Measurements from ENCODE around the gene MPC1. TPM values are rescaled to one million over a fixed set of nuclear protein-coding genes. Genes with fewer than 3 reads are reported as not detected.
"Not testable (repeated sequence)": the region's sequence is repeated elsewhere in the genome, so short reads cannot be mapped to it uniquely, and the experiment has no call there.

MPC1 gene
- total RNA-seq, 1 donor = 33.8 TPM

DNA sequence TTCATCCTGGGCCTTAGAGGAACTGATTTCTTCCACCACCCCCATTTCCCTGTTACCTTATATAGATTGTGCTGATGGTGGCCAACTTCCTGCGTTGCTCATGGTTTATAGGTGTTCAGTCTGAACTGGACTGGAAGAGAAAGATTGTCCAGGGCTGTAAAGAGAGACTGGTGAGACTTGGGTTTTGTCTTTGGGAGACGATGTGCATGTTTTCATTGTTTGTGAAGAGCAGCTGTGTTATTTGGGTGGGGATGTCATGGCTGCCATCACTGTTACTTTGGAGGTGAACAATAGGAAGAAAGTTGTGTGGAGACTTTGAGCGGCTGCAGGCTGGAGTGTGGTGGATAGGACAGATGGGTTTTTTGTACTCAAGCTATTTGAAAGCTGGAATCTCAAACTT, 15.6 kb upstream of the MPC1 start:
- H3K4me3 ChIP-seq (ENCODE audit: low read depth, low read length) = no peak overlapping the region
- TF ChIP-seq, protein P1, sequence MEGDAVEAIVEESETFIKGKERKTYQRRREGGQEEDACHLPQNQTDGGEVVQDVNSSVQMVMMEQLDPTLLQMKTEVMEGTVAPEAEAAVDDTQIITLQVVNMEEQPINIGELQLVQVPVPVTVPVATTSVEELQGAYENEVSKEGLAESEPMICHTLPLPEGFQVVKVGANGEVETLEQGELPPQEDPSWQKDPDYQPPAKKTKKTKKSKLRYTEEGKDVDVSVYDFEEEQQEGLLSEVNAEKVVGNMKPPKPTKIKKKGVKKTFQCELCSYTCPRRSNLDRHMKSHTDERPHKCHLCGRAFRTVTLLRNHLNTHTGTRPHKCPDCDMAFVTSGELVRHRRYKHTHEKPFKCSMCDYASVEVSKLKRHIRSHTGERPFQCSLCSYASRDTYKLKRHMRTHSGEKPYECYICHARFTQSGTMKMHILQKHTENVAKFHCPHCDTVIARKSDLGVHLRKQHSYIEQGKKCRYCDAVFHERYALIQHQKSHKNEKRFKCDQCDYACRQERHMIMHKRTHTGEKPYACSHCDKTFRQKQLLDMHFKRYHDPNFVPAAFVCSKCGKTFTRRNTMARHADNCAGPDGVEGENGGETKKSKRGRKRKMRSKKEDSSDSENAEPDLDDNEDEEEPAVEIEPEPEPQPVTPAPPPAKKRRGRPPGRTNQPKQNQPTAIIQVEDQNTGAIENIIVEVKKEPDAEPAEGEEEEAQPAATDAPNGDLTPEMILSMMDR (IDR thresholded peaks at IDR 0.05; ENCODE audit: insufficient read depth, low read length) = no peak
- no peak for DNase-seq (ENCODE audit: low read depth)

- DNase-seq (ENCODE audit: low read depth) = no peak
- no peak overlapping the region for H3K4me3 ChIP-seq (ENCODE audit: low read depth, low read length)
- TF ChIP-seq, protein P1 (IDR thresholded peaks at IDR 0.05; ENCODE audit: insufficient read depth, low read length) = no peak
Observed at GRCh38 chr6:166397849-166398248, 15.1 kb upstream of the MPC1 start.

GRCh38 chr6:166395778-166396177, 13.0 kb upstream of the MPC1 start:
- no peak for DNase-seq (ENCODE audit: low read depth)

DNA sequence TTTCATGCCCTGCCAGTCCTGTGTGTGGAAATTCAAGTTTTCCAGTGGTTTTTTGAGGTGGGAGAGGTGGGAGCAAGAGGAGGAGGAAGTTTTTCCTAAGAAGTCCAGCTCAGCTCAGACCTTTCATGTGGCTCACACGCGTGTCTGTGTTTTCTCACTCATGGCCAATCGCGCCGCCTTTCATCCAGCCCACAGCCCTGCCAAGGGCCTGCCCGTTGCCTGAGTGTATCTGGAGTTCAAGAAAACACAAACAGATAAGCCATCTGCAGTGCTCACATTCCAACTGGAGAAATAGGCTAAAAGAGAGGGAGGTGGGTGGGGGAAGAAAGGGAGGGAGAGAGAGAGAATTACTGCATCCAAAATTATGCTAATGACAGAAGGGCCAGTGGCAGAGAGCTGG, 12.6 kb upstream of the MPC1 start:
- no peak overlapping the region for H3K4me3 ChIP-seq (ENCODE audit: low read depth, low read length)
- DNase-seq (ENCODE audit: low read depth) = peak; percentile 26
- TF ChIP-seq, protein P1 (IDR thresholded peaks at IDR 0.05; ENCODE audit: insufficient read depth, low read length) = no peak

More at GRCh38 chr6:166395778-166396177, 13.0 kb upstream of the MPC1 start:
- no peak overlapping the region for H3K4me3 ChIP-seq (ENCODE audit: low read depth, low read length)
- TF ChIP-seq, protein P1 (IDR thresholded peaks at IDR 0.05; ENCODE audit: insufficient read depth, low read length) = no peak

GRCh38 chr6:166394036-166394892, 11.5 kb upstream of the MPC1 start:
- no peak for DNase-seq (ENCODE audit: low read depth)
- TF ChIP-seq, protein P1 (IDR thresholded peaks at IDR 0.05; ENCODE audit: insufficient read depth, low read length) = no peak
- no peak overlapping the region for H3K4me3 ChIP-seq (ENCODE audit: low read depth, low read length)

- H3K4me3 ChIP-seq (ENCODE audit: low read depth, low read length) = no peak overlapping the region
- DNase-seq (ENCODE audit: low read depth) = no peak
- TF ChIP-seq, protein P1 (IDR thresholded peaks at IDR 0.05; ENCODE audit: insufficient read depth, low read length) = no peak
Observed at GRCh38 chr6:166393535-166393823, 10.7 kb upstream of the MPC1 start.

- not testable (repeated sequence) for DNase-seq (ENCODE audit: low read depth); H3K4me3 ChIP-seq (ENCODE audit: low read depth, low read length)
Observed at GRCh38 chr6:166392755-166393534, 10.2 kb upstream of the MPC1 start.
